Superior temporal gyrus (tissue), 1 donor: ENCODE data around the gene KCNN3.

Source experiments
- DNase-seq: peaks from one replicate; pipeline ENCODE4 v3.0.0-alpha.2; 2016; ENCODE audit errors: extremely low spot score

Gene KCNN3

GRCh38 chr1:154880671-154881070 is 10.6 kb upstream of the KCNN3 start:
- DNase-seq, result no peak

GRCh38 chr1:154879038-154879421 is 8.9 kb upstream of the KCNN3 start:
- DNase-seq, result no peak

- DNase-seq, result peak; percentile 89
Measured at GRCh38 chr1:154878371-154879037, 8.4 kb upstream of the KCNN3 start.

GRCh38 chr1:154877370-154877974 is 7.4 kb upstream of the KCNN3 start:
- no peak for DNase-seq

- no peak for DNase-seq
Measured at GRCh38 chr1:154876842-154877369, 6.8 kb upstream of the KCNN3 start.

- DNase-seq, result no peak
Measured at GRCh38 chr1:154874465-154874864, 4.4 kb upstream of the KCNN3 start.

- DNase-seq, result no peak
Measured at GRCh38 chr1:154873321-154873950, 3.4 kb upstream of the KCNN3 start.

- no peak for DNase-seq
Measured at GRCh38 chr1:154871374-154871773, 1.3 kb upstream of the KCNN3 start.

GRCh38 chr1:154870734-154871133 is 653 bp upstream of the KCNN3 start:
- DNase-seq, result no peak

- no peak for DNase-seq
Measured at GRCh38 chr1:154869351-154870114, 548 bp downstream of the KCNN3 start.

GRCh38 chr1:154867841-154868605 is 2.1 kb downstream of the KCNN3 start:
- DNase-seq, result no peak

GRCh38 chr1:154867064-154867825 is 2.8 kb downstream of the KCNN3 start:
- DNase-seq, result no peak

- DNase-seq, result no peak
Measured at GRCh38 chr1:154866257-154867063, 3.6 kb downstream of the KCNN3 start.

GRCh38 chr1:154865442-154866256 is 4.4 kb downstream of the KCNN3 start:
- no peak for DNase-seq

- DNase-seq, result no peak
Measured at GRCh38 chr1:154864189-154864975, 5.7 kb downstream of the KCNN3 start.

GRCh38 chr1:154863315-154864174 is 6.5 kb downstream of the KCNN3 start:
- DNase-seq, result no peak

- DNase-seq, result no peak
Measured at GRCh38 chr1:154862907-154863306, 7.2 kb downstream of the KCNN3 start.
